Common myeloid progenitor, CD34-positive (primary cell): ENCODE results near the gene PCCA.
"Not testable (repeated sequence)": the region's sequence is repeated elsewhere in the genome, so short reads cannot be mapped to it uniquely, and the experiment has no call there.

Experiments used
- CTCF ChIA-PET: fragments of 350-600 bp; sonication (Branson Sonifier 250); formaldehyde crosslinking; loops from one replicate; lab custom pipeline; 2021; ENCODE audit warnings: antibody characterized with exemption; lab: Charles Lee
- POLR2A ChIA-PET: fragments of 350-600 bp; sonication (Branson Sonifier 250); formaldehyde crosslinking; loops from one replicate; lab custom pipeline; 2021; ENCODE audit warnings: antibody characterized with exemption; lab: Charles Lee
- DNase-seq, 3 donors: peaks; one replicate each; pipeline versions ENCODE4 v3.0.0 to v3.0.0-alpha.2; 2013
- H3K27ac ChIP-seq, 2 experiments: 1 replicate in 1 of 2; 2 replicates in 1 of 2; pipeline ENCODE4 v1.7.0; 2013; ENCODE audit warnings: inconsistent platforms in 2 of 2, low read length in 2 of 2, mild to moderate bottlenecking in 2 of 2, low read depth in 1 of 2, moderate library complexity in 1 of 2; ENCODE audit not compliant: severe bottlenecking in 2 of 2, insufficient read depth in 1 of 2, poor library complexity in 1 of 2
- H3K27me3 ChIP-seq, 5 experiments: replicated peaks in 2 of 5; 1 replicate in 3 of 5; 2 replicates in 2 of 5; pipeline versions ENCODE4 v1.6.1 to v1.7.0; 2013; ENCODE audit warnings: low read length in 4 of 5, mild to moderate bottlenecking in 2 of 5, moderate library complexity in 2 of 5, inconsistent platforms in 1 of 5; ENCODE audit not compliant: insufficient read depth in 5 of 5, control insufficient read depth in 4 of 5
- H3K36me3 ChIP-seq, 4 experiments: 1 replicate in 2 of 4; 2 replicates in 2 of 4; pipeline versions ENCODE4 v1.6.1 to v1.7.0; 2013; ENCODE audit warnings: low read length in 3 of 4, control low read depth in 1 of 4, mild to moderate bottlenecking in 1 of 4; ENCODE audit not compliant: control insufficient read depth in 4 of 4, insufficient read depth in 4 of 4
- H3K4me1 ChIP-seq, 4 experiments: 1 replicate in 3 of 4; 2 replicates in 1 of 4; pipeline versions ENCODE4 v1.6.1 to v1.7.1; 2013; ENCODE audit warnings: low read length in 3 of 4, mild to moderate bottlenecking in 3 of 4, control low read depth in 1 of 4, inconsistent platforms in 1 of 4, moderate library complexity in 1 of 4; ENCODE audit not compliant: control insufficient read depth in 4 of 4, insufficient read depth in 4 of 4; ENCODE audit errors: control extremely low read depth in 1 of 4
- H3K4me3 ChIP-seq, 7 experiments: 1 replicate in 4 of 7; 2 replicates in 3 of 7; pipeline versions ENCODE4 v1.5.1 to v1.7.0; 2013; ENCODE audit warnings: mild to moderate bottlenecking in 7 of 7, low read length in 6 of 7, moderate library complexity in 6 of 7, inconsistent platforms in 2 of 7, low read depth in 2 of 7, control low read depth in 1 of 7; ENCODE audit not compliant: insufficient read depth in 4 of 7, control insufficient read depth in 1 of 7; ENCODE audit errors: extremely low read depth in 1 of 7
- H3K9me3 ChIP-seq, 5 experiments: 1 replicate in 4 of 5; 2 replicates in 1 of 5; pipeline versions ENCODE4 v1.6.1 to v1.7.1; 2013; ENCODE audit warnings: low read length in 4 of 5, mild to moderate bottlenecking in 2 of 5, inconsistent platforms in 1 of 5, low read depth in 1 of 5, moderate library complexity in 1 of 5; ENCODE audit not compliant: control insufficient read depth in 4 of 5, insufficient read depth in 2 of 5; ENCODE audit errors: control extremely low read depth in 1 of 5
- WGBS: methylation state at CpG from one replicate; pipeline ENCODE4 v1.1.5; 2013; ENCODE audit not compliant: insufficient coverage; 5-methylcytosine and 5-hydroxymethylcytosine counted together

The PCCA gene

GRCh38 chr13:100174455-100174854 lies 85.6 kb downstream of the PCCA start:
- CTCF ChIA-PET: not testable (repeated sequence)

DNA sequence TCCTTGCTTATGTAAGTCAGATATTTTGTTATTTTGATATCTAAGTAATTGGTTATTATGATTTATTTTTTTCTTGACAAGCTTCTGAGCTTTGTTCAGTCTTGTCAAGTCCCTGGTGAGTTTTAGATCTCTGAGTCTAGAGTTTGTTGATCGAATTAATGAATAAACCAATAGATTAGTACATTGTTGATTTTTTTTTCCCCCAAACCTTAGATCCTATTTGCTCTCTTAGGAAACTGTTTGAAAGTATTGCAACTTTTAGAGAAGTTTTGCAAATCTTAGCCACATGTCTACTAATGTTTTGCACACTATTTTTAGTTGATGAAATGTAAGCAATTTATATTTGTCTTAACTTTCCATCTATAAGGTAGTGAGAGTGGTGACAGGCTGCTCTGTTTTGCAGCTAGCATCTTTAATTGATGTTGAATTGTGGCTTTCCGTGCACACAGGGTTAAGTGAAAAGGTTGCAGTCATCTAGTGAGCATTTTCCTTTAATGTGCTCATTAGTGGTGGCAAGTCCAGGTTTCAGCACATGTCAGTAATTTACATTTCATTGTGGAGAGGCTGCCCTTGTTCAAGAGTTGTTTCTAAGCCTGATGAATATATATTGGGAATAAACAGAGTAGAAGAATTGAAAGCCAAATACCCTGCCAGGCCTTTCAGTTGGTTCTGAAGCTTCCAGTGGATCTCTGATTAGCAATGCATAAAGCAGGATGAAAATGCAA lies 86.3 kb downstream of the PCCA start:
- H3K27ac ChIP-seq: no peak overlapping the region
- no peaks in the 10 kb centered on the region for H3K27me3 ChIP-seq
- ChIA-PET CTCF (interaction anchor here (0.8 kb wide), 1 partner anchor 111 kb away, joined by 3 read pairs; no protein-coding TSS in a partner anchor), POLR2A (no interaction called here)
- H3K9me3 ChIP-seq: peaks cover 0 to 5% (median 0%) of the 10 kb centered on the region in 5 experiments
- H3K4me3 ChIP-seq: no peak overlapping the region
- H3K36me3 ChIP-seq: peaks cover 0 to 9% (median 4%) of the 10 kb centered on the region in 4 experiments
- H3K4me1 ChIP-seq: no peaks in the 10 kb centered on the region
- DNase-seq: no peak
- WGBS: 100% methylated on average over 1 of the region's 2 CpGs

More at GRCh38 chr13:100174455-100174854, 85.6 kb downstream of the PCCA start:
- H3K27me3 ChIP-seq, H3K36me3 ChIP-seq, DNase-seq, H3K27ac ChIP-seq, H3K9me3 ChIP-seq, POLR2A ChIA-PET, H3K4me3 ChIP-seq, H3K4me1 ChIP-seq: not testable (repeated sequence)
- no CpG with 5 or more reads among the region's 4 CpGs for WGBS

GRCh38 chr13:100175803-100176182 lies 86.9 kb downstream of the PCCA start:
- peaks cover 0 to 5% (median 0%) of the 10 kb centered on the region in 5 experiments for H3K9me3 ChIP-seq
- H3K4me3 ChIP-seq: no peak overlapping the region
- DNase-seq: no peak
- no peaks in the 10 kb centered on the region for H3K4me1 ChIP-seq
- ChIA-PET POLR2A (no interaction called here), CTCF (interaction anchor here (0.8 kb wide), 1 partner anchor 112 kb away, joined by 3 read pairs; no protein-coding TSS in a partner anchor)
- no peaks in the 10 kb centered on the region for H3K27me3 ChIP-seq
- peaks cover 0 to 9% (median 4%) of the 10 kb centered on the region in 4 experiments for H3K36me3 ChIP-seq
- 88% methylated on average over 3 of the region's 5 CpGs for WGBS
- no peak overlapping the region for H3K27ac ChIP-seq

DNA sequence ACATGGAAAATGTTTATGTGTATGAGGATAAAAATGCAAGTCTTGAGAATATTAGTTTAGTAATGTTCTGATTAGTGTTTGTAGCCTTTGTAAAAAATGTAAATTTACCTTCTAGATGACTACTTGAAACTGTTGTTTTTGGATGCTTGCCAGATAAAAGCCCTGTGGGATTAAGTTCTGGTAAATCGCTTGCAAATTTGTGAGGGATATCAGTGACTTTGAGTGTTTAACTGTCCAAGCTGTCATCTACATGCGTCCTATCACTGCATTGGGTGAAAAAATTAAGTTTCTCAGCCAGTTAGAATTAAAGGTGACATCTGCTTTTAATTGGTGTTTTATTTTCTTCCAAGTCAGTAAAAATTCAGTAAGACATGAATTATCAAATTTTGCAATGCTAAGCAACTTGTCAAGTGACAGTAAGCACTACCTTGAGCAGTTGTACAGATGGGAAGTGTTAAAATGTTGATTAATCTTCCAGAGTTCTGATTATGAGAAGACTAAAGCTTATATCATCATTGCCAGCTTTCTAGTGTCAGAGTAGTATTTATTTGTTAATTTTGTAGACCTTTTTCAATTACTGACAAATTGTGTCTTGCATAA lies 88.0 kb downstream of the PCCA start:
- CTCF ChIA-PET: no interaction called here

DNA sequence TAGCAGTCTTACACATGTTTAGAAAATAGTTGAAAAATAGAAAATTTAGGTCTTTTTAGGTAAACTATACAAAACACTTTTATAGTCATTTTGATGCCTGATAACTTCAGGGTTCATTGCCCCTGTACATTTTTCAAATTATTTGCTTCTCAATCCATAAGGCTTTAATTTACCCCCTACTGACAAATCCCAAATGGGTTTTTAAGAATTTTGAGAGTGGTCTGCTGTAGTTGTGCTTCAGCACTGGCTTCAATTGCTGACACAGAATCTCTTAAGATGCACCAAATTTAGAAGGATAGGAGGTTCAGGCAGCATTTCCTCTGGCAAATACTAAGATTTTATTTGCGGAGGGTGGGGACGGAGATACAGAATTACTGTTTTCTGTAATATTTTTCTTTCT lies 89.4 kb downstream of the PCCA start:
- peaks cover 0 to 10% (median 2%) of the 10 kb centered on the region in 4 experiments for H3K4me1 ChIP-seq
- H3K36me3 ChIP-seq: peaks cover 0 to 2% (median under 1%) of the 10 kb centered on the region in 4 experiments
- no CpG with 5 or more reads among the region's 2 CpGs for WGBS
- ChIA-PET CTCF (no interaction called here), POLR2A (no interaction called here)
- no peak for DNase-seq
- H3K27me3 ChIP-seq: no peaks in the 10 kb centered on the region
- no peak overlapping the region for H3K4me3 ChIP-seq
- H3K9me3 ChIP-seq: peaks cover 0 to 3% (median 0%) of the 10 kb centered on the region in 5 experiments
- H3K27ac ChIP-seq: no peak overlapping the region

More for the DNA sequence above, 88.0 kb downstream of the PCCA start:
- 90% methylated on average over 1 of the region's 2 CpGs for WGBS
- Histone ChIP-seq H3K9me3 (peaks cover 0 to 5% (median 2%) of the 10 kb centered on the region in 5 experiments), H3K27me3 (no peaks in the 10 kb centered on the region), H3K27ac (no peak overlapping the region), H3K36me3 (peaks cover 0 to 9% (median 4%) of the 10 kb centered on the region in 4 experiments), H3K4me1 (no peaks in the 10 kb centered on the region), H3K4me3 (no peak overlapping the region)
- POLR2A ChIA-PET: no interaction called here
- no peak for DNase-seq

GRCh38 chr13:100179276-100179675 lies 90.4 kb downstream of the PCCA start:
- no peak overlapping the region for H3K27ac ChIP-seq
- DNase-seq: no peak
- peaks cover 0 to 10% (median 2%) of the 10 kb centered on the region in 4 experiments for H3K4me1 ChIP-seq
- H3K27me3 ChIP-seq: no peaks in the 10 kb centered on the region
- 95% methylated on average over 3 of the region's 3 CpGs for WGBS
- ChIA-PET CTCF (no interaction called here), POLR2A (no interaction called here)
- no peak overlapping the region for H3K4me3 ChIP-seq
- no peaks in the 10 kb centered on the region for H3K36me3 ChIP-seq
- peaks cover 0 to 3% (median 0%) of the 10 kb centered on the region in 5 experiments for H3K9me3 ChIP-seq
